SK-N-SH (cell line): ENCODE results near the gene EFNB1. TPM values are rescaled to one million over a fixed set of nuclear protein-coding genes. Genes with fewer than 3 reads are reported as not detected.

Source experiments
- CTCF ChIA-PET: fragments of 300-600, 350-600 bp; formaldehyde crosslinking; extraction: SDS; loops from one replicate; lab custom pipeline; 2021; lab: Yijun Ruan, JAX
- POLR2A ChIA-PET: fragments of 350-600 bp; sonication (Branson Sonifier 250); formaldehyde crosslinking; extraction: SDS; loops from one replicate; lab custom pipeline; 2020; ENCODE audit warnings: antibody characterized with exemption, inconsistent platforms; lab: Yijun Ruan, JAX
- DNase-seq: peaks from one replicate; pipeline ENCODE4 v3.0.0; 2012
- H2AFZ ChIP-seq: fragments of 200-600 bp; sonication (generic); 2 replicates; pipeline ENCODE4 v1.8.1; 2016; ENCODE audit warnings: antibody characterized with exemption, mild to moderate bottlenecking, low read depth
- H3F3A ChIP-seq: fragments of 200-600 bp; sonication (generic); replicated peaks from 2 replicates; pipeline ENCODE3; 2016; ENCODE audit warnings: antibody characterized with exemption, mild to moderate bottlenecking; ENCODE audit not compliant: insufficient read depth
- H3K27ac ChIP-seq, 2 experiments: fragments of 200-500 bp in 1 of 2; fragments of 200-600 bp in 1 of 2; sonication (Bioruptor generic) in 1 of 2; sonication (generic), shearing (Covaris generic) in 1 of 2; 2 replicates each; pipeline versions ENCODE4 v1.5.1 to v1.6.1; 2014 to 2016; ENCODE audit warnings: low read depth in 2 of 2, inconsistent platforms in 1 of 2, low read length in 1 of 2, mild to moderate bottlenecking in 1 of 2, mixed read lengths in 1 of 2
- H3K27me3 ChIP-seq: fragments of 200-600 bp; sonication (generic), shearing (Covaris generic); 2 replicates; pipeline ENCODE4 v1.6.1; 2016; ENCODE audit warnings: mixed run types; ENCODE audit not compliant: insufficient read depth
- H3K36me3 ChIP-seq, 2 experiments: fragments of 200-500 bp in 1 of 2; fragments of 200-600 bp in 1 of 2; sonication (Bioruptor generic) in 1 of 2; sonication (generic) in 1 of 2; replicated peaks in 1 of 2; 2 replicates each; pipeline versions ENCODE3 to v1.5.1; 2014 to 2016; ENCODE audit warnings: low read length in 1 of 2, mild to moderate bottlenecking in 1 of 2; ENCODE audit not compliant: insufficient read depth in 2 of 2, control insufficient read depth in 1 of 2
- H3K4me1 ChIP-seq, 2 experiments: fragments of 200-500 bp in 1 of 2; fragments of 200-600 bp in 1 of 2; sonication (Bioruptor generic) in 1 of 2; sonication (generic), shearing (Covaris generic) in 1 of 2; 2 replicates each; pipeline versions ENCODE4 v1.5.1 to v1.6.1; 2014 to 2016; ENCODE audit warnings: low read depth in 1 of 2, low read length in 1 of 2, mixed run types in 1 of 2; ENCODE audit not compliant: insufficient read depth in 2 of 2, control insufficient read depth in 1 of 2
- H3K4me2 ChIP-seq: fragments of 200-600 bp; sonication (generic), shearing (Covaris generic); 2 replicates; pipeline ENCODE4 v1.6.1; 2017; ENCODE audit warnings: mixed run types
- H3K4me3 ChIP-seq, 2 experiments: fragments of 200-500 bp in 1 of 2; fragments of 200-600 bp in 1 of 2; sonication (Bioruptor generic) in 1 of 2; sonication (generic), shearing (Covaris generic) in 1 of 2; 2 replicates each; pipeline versions ENCODE4 v1.5.1 to v1.8.1; 2014 to 2016; ENCODE audit warnings: low read depth in 2 of 2, inconsistent platforms in 1 of 2, low read length in 1 of 2, mild to moderate bottlenecking in 1 of 2, mixed read lengths in 1 of 2, moderate library complexity in 1 of 2
- H3K79me2 ChIP-seq: fragments of 200-600 bp; sonication (generic); 2 replicates; pipeline ENCODE4 v1.8.1; 2017; ENCODE audit warnings: mild to moderate bottlenecking; ENCODE audit not compliant: insufficient read depth
- H3K9ac ChIP-seq: fragments of 200-600 bp; sonication (generic); 2 replicates; pipeline ENCODE4 v1.6.1; 2017; ENCODE audit warnings: mixed run types
- H3K9me2 ChIP-seq: fragments of 200-600 bp; sonication (generic); 2 replicates; pipeline ENCODE4 v1.6.1; 2017; ENCODE audit warnings: mixed run types
- H3K9me3 ChIP-seq: fragments of 200-600 bp; sonication (generic); 2 replicates; pipeline ENCODE4 v1.6.1; 2017; ENCODE audit warnings: mixed run types, mild to moderate bottlenecking, moderate library complexity
- H4K20me1 ChIP-seq: fragments of 200-600 bp; sonication (generic); 2 replicates; pipeline ENCODE4 v1.6.1; 2017; ENCODE audit warnings: mild to moderate bottlenecking, mixed run types; ENCODE audit not compliant: insufficient read depth
- EZH2phosphoT487 ChIP-seq: fragments of 200-600 bp; sonication (generic); IDR thresholded peaks from 2 replicates; pipeline ENCODE4 v1.6.1; 2017; ENCODE audit warnings: low read depth, mixed run types, mild to moderate bottlenecking, antibody characterized with exemption, moderate library complexity, borderline replicate concordance
- FOSL2 ChIP-seq: IDR thresholded peaks from 2 replicates; pipeline ENCODE4 v1.4.0; 2012; ENCODE audit warnings: low read depth, mild to moderate bottlenecking, moderate library complexity, borderline replicate concordance
- FOXJ3 ChIP-seq: sonication (generic); formaldehyde crosslinking; IDR thresholded peaks from 2 replicates; pipeline ENCODE4 v1.5.1; 2020; ENCODE audit warnings: mild to moderate bottlenecking, missing genetic modification reagents
- JUND ChIP-seq: IDR thresholded peaks from 2 replicates; pipeline ENCODE4 v1.4.0; 2012
- MXI1 ChIP-seq: IDR thresholded peaks from 2 replicates; pipeline ENCODE4 v1.6.1; 2012; ENCODE audit warnings: mild to moderate bottlenecking, low read depth, low read length, improper control_type of control experiment
- NFIC ChIP-seq: IDR thresholded peaks from 2 replicates; pipeline ENCODE4 v1.4.0; 2012; ENCODE audit warnings: borderline replicate concordance
- NRF1 ChIP-seq: IDR thresholded peaks from 2 replicates; pipeline ENCODE4 v1.6.1; 2012; ENCODE audit warnings: low read depth, mild to moderate bottlenecking, low read length
- RAD21 ChIP-seq: IDR thresholded peaks from 2 replicates; pipeline ENCODE4 v1.6.1; 2012; ENCODE audit warnings: mild to moderate bottlenecking, low read length
- RCOR1 ChIP-seq: fragments of 150-350 bp; IDR thresholded peaks from 2 replicates; pipeline ENCODE4 v1.6.1; 2017; ENCODE audit warnings: antibody characterized with exemption, low read length
- SMC3 ChIP-seq: IDR thresholded peaks from 2 replicates; pipeline ENCODE4 v1.6.1; 2012; ENCODE audit warnings: low read depth, low read length, improper control_type of control experiment
- TAF1 ChIP-seq: IDR thresholded peaks from 2 replicates; pipeline ENCODE4 v1.6.1; 2012; ENCODE audit warnings: low read depth, mild to moderate bottlenecking, low read length, moderate library complexity, borderline replicate concordance
- TCF12 ChIP-seq: IDR thresholded peaks from 2 replicates; pipeline ENCODE4 v1.4.0; 2012
- WGBS: methylation state at CpG from one replicate; pipeline ENCODE4 v1.1.6; 2017; ENCODE audit warnings: low lambda C conversion rate; 5-methylcytosine and 5-hydroxymethylcytosine counted together
- polyA plus RNA-seq, 3 experiments: library from polyadenylated mRNA; depleted of rRNA; stranded (reverse); fragments of >200 nt; gene quantifications; 2 replicates each; pipeline ENCODE4 v1.2.3, GENCODE V29; 2012
- TF ChIP-seq, protein P1 (sequence below): IDR thresholded peaks from 2 replicates; pipeline ENCODE4 v1.4.0; 2012; ENCODE audit warnings: low read depth
- TF ChIP-seq, protein P2 (sequence below): fragments of 200-600 bp; sonication (generic); IDR thresholded peaks from 2 replicates; pipeline ENCODE4 v1.6.1; 2017; ENCODE audit warnings: antibody characterized with exemption, mild to moderate bottlenecking, moderate library complexity
- TF ChIP-seq, protein P3 (sequence below): IDR thresholded peaks from 2 replicates; pipeline ENCODE4 v1.6.1; 2012; ENCODE audit warnings: mild to moderate bottlenecking, low read depth, low read length, moderate library complexity

The EFNB1 gene
- polyA plus RNA-seq, 1 of the 3 experiments (the other 2 are of a cell fraction), result 8.4 TPM

DNA sequence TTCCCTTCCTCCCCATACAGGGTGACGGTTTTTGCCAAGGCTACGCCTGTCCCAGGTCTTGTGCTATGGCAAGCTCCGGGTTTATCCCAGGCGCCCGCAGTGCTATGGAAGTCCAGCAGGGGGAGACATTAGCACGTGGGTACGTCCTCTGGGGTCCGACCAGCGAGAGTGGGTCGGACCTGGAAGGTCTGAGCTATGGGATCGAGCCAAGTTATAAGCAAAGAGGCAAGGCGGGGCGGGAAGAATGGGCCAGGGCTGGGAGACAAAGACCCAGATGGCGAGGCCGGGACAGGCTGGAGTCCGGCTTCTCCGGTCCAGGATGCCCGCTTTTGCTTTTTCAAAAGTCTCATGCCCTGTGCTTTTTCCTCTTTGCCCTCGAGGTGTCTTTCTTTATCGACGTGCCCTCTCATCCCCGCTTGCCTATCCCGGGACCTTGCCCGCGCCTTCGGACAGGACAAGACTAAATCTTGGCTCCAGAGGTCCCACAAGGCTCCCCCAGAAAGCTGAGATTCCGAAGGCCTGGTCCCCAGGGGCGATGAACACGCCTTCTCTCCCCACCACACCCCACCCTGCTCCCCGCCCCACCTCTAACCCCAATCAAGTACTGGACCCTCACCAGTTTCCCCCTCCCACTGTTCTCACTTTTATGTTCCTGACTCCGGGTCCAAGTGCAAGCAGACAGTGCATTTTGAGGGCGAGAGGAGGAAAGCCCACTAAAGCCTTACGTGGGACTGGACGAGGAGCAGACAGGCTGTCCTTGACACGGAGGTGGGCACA is 785 bp upstream of the EFNB1 start:
- H3K4me1 ChIP-seq, result peaks cover 0 to 8% of the 10 kb centered on the region in 2 experiments; a peak in 1 of 4 replicates
- peak overlapping the region in 1 of 2 experiments; percentile 22; a peak in 1 of 4 replicates for H3K27ac ChIP-seq
- H3K4me3 ChIP-seq, result peak overlapping the region; percentile 46 to 61; a peak in 3 of 4 replicates
- H3K9ac ChIP-seq, result no peak overlapping the region
- WGBS, result 11% methylated on average over 35 of the region's 35 CpGs
- H3K79me2 ChIP-seq, result no peaks in the 10 kb centered on the region
- peak; percentile 77 for DNase-seq
- no peaks in the 10 kb centered on the region for H3K9me3 ChIP-seq
- H3F3A ChIP-seq, result no peaks in the 10 kb centered on the region
- H3K36me3 ChIP-seq, result no peaks in the 10 kb centered on the region
- POLR2A ChIA-PET, result interaction anchor here (0.8 to 3.2 kb wide), 22 partner anchors 9 to 559 kb away, joined by 3 to 26 read pairs (median 4); partner anchors contain the start of gene PJA1
- peaks cover under 1% of the 10 kb centered on the region; the same call in 1 of the 2 replicates for H4K20me1 ChIP-seq
- CTCF ChIA-PET, result interaction anchor here (0.6 to 6.6 kb wide), 81 partner anchors 11 to 1325 kb away, joined by 3 to 95 read pairs (median 5); no protein-coding TSS in a partner anchor
- TF ChIP-seq, protein P1, sequence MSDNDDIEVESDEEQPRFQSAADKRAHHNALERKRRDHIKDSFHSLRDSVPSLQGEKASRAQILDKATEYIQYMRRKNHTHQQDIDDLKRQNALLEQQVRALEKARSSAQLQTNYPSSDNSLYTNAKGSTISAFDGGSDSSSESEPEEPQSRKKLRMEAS, result peak; percentile 49; the same call in 1 of the 2 replicates
- TF ChIP-seq RAD21, result peak; percentile 96
- TF ChIP-seq SMC3, result peak; percentile 95
- no peak for TF ChIP-seq NRF1
- TF ChIP-seq MXI1, result 0 out of 2 replicates have a peak, but pooled peaks have one; percentile 24
- TF ChIP-seq, protein P2, sequence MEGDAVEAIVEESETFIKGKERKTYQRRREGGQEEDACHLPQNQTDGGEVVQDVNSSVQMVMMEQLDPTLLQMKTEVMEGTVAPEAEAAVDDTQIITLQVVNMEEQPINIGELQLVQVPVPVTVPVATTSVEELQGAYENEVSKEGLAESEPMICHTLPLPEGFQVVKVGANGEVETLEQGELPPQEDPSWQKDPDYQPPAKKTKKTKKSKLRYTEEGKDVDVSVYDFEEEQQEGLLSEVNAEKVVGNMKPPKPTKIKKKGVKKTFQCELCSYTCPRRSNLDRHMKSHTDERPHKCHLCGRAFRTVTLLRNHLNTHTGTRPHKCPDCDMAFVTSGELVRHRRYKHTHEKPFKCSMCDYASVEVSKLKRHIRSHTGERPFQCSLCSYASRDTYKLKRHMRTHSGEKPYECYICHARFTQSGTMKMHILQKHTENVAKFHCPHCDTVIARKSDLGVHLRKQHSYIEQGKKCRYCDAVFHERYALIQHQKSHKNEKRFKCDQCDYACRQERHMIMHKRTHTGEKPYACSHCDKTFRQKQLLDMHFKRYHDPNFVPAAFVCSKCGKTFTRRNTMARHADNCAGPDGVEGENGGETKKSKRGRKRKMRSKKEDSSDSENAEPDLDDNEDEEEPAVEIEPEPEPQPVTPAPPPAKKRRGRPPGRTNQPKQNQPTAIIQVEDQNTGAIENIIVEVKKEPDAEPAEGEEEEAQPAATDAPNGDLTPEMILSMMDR, result peak; percentile 96
- 0 out of 2 replicates have a peak, but pooled peaks have one; percentile 8 for TF ChIP-seq NFIC
- TF ChIP-seq TAF1, result no peak
- H3K9me2 ChIP-seq, result no peaks in the 10 kb centered on the region
- peaks cover 15% of the 10 kb centered on the region; the same call in 1 of the 2 replicates for H3K27me3 ChIP-seq
- H2AFZ ChIP-seq, result peak overlapping the region; percentile 88; the same call in 1 of the 2 replicates
- peak overlapping the region; percentile 81 for H3K4me2 ChIP-seq

DNA sequence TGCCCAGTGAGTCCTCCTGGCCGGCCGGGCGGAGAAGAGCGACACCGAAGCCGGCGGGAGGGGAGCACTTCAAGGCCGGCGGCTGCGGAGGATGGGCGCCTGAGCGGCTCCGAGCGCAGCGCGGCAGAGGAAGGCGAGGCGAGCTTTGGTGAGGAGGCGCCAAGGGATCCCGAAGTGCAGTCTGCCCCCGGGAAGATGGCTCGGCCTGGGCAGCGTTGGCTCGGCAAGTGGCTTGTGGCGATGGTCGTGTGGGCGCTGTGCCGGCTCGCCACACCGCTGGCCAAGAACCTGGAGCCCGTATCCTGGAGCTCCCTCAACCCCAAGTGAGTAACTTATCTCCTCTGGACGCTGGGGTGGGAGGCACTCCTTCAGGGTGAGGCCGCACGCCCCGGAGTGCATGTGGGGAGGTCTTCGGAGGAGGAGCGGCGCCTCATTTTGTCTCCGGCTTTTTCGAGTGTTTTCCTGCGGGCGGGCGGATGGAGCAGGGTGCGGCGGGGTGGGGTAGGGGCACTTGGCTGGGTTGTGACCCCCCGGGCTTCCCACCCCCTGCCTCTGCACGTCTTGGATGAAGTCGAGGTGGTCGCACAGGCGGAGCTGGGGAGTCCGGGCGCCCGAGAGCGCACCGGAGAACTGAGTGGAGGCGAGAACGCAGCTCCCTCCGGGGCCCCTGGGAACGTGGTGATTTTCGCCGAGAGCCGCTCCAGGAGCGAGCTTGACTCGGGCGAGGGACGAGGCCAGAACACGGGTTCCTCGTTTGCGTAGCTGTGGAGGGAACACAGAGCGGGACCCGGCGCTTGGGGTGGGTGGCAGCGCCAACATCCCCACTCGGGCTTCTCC is 979 bp downstream of the EFNB1 start:
- no peaks in the 10 kb centered on the region for H3K9me2 ChIP-seq
- no peaks in the 10 kb centered on the region for H3K9me3 ChIP-seq
- H2AFZ ChIP-seq, result no peak overlapping the region
- POLR2A ChIA-PET, result interaction anchor here (1.2 to 3.2 kb wide), 7 partner anchors 65 to 393 kb away, joined by 4 to 26 read pairs (median 10); no protein-coding TSS in a partner anchor
- peaks cover 0 to 10% of the 10 kb centered on the region in 2 experiments; a peak in 1 of 4 replicates for H3K4me1 ChIP-seq
- no peak overlapping the region; a peak in 1 of 4 replicates for H3K27ac ChIP-seq
- CTCF ChIA-PET, result interaction anchor here (0.7 to 6.6 kb wide), 18 partner anchors 15 to 558 kb away, joined by 3 to 95 read pairs (median 14); no protein-coding TSS in a partner anchor
- no peaks in the 10 kb centered on the region for H3K36me3 ChIP-seq
- H3K27me3 ChIP-seq, result peaks cover 15% of the 10 kb centered on the region; the same call in 1 of the 2 replicates
- peak overlapping the region; percentile 81 for H3K4me2 ChIP-seq
- peak overlapping the region; percentile 44; the same call in 1 of the 2 replicates for H3K9ac ChIP-seq
- H3K4me3 ChIP-seq, result peak overlapping the region; percentile 61 to 62
- 35% methylated on average over 40 of the region's 74 CpGs for WGBS
- DNase-seq, result peak; percentile 49
- no peaks in the 10 kb centered on the region for H3F3A ChIP-seq
- no peaks in the 10 kb centered on the region for H3K79me2 ChIP-seq
- peaks cover 2% of the 10 kb centered on the region; the same call in 1 of the 2 replicates for H4K20me1 ChIP-seq
- no peak for TF ChIP-seq EZH2phosphoT487
- TF ChIP-seq FOSL2, result no peak
- no peak for TF ChIP-seq TCF12
- TF ChIP-seq JUND, result no peak
- TF ChIP-seq, protein P2, result no peak
- TF ChIP-seq, protein P3, sequence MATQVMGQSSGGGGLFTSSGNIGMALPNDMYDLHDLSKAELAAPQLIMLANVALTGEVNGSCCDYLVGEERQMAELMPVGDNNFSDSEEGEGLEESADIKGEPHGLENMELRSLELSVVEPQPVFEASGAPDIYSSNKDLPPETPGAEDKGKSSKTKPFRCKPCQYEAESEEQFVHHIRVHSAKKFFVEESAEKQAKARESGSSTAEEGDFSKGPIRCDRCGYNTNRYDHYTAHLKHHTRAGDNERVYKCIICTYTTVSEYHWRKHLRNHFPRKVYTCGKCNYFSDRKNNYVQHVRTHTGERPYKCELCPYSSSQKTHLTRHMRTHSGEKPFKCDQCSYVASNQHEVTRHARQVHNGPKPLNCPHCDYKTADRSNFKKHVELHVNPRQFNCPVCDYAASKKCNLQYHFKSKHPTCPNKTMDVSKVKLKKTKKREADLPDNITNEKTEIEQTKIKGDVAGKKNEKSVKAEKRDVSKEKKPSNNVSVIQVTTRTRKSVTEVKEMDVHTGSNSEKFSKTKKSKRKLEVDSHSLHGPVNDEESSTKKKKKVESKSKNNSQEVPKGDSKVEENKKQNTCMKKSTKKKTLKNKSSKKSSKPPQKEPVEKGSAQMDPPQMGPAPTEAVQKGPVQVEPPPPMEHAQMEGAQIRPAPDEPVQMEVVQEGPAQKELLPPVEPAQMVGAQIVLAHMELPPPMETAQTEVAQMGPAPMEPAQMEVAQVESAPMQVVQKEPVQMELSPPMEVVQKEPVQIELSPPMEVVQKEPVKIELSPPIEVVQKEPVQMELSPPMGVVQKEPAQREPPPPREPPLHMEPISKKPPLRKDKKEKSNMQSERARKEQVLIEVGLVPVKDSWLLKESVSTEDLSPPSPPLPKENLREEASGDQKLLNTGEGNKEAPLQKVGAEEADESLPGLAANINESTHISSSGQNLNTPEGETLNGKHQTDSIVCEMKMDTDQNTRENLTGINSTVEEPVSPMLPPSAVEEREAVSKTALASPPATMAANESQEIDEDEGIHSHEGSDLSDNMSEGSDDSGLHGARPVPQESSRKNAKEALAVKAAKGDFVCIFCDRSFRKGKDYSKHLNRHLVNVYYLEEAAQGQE, result no peak
- no peak for TF ChIP-seq RCOR1
- TF ChIP-seq FOXJ3 (CRISPR knock-in tag), result no peak
